SK-N-SH (cell line): ENCODE measurements around the gene TRPM3. TPM values are rescaled to one million over a fixed set of nuclear protein-coding genes. Genes with fewer than 3 reads are reported as not detected.

ENCODE experiments used
- CTCF ChIA-PET: fragments of 300-600, 350-600 bp; formaldehyde crosslinking; extraction: SDS; loops from one replicate; lab custom pipeline; 2021; lab: Yijun Ruan, JAX
- POLR2A ChIA-PET: fragments of 350-600 bp; sonication (Branson Sonifier 250); formaldehyde crosslinking; extraction: SDS; loops from one replicate; lab custom pipeline; 2020; ENCODE audit warnings: antibody characterized with exemption, inconsistent platforms; lab: Yijun Ruan, JAX
- DNase-seq: peaks from one replicate; pipeline ENCODE4 v3.0.0; 2012
- H2AFZ ChIP-seq: fragments of 200-600 bp; sonication (generic); 2 replicates; pipeline ENCODE4 v1.8.1; 2016; ENCODE audit warnings: antibody characterized with exemption, mild to moderate bottlenecking, low read depth
- H3F3A ChIP-seq: fragments of 200-600 bp; sonication (generic); replicated peaks from 2 replicates; pipeline ENCODE3; 2016; ENCODE audit warnings: antibody characterized with exemption, mild to moderate bottlenecking; ENCODE audit not compliant: insufficient read depth
- H3K27ac ChIP-seq, 2 experiments: fragments of 200-500 bp in 1 of 2; fragments of 200-600 bp in 1 of 2; sonication (Bioruptor generic) in 1 of 2; sonication (generic), shearing (Covaris generic) in 1 of 2; 2 replicates each; pipeline versions ENCODE4 v1.5.1 to v1.6.1; 2014 to 2016; ENCODE audit warnings: low read depth in 2 of 2, inconsistent platforms in 1 of 2, low read length in 1 of 2, mild to moderate bottlenecking in 1 of 2, mixed read lengths in 1 of 2
- H3K27me3 ChIP-seq: fragments of 200-600 bp; sonication (generic), shearing (Covaris generic); 2 replicates; pipeline ENCODE4 v1.6.1; 2016; ENCODE audit warnings: mixed run types; ENCODE audit not compliant: insufficient read depth
- H3K36me3 ChIP-seq, 2 experiments: fragments of 200-500 bp in 1 of 2; fragments of 200-600 bp in 1 of 2; sonication (Bioruptor generic) in 1 of 2; sonication (generic) in 1 of 2; replicated peaks in 1 of 2; 2 replicates each; pipeline versions ENCODE3 to v1.5.1; 2014 to 2016; ENCODE audit warnings: low read length in 1 of 2, mild to moderate bottlenecking in 1 of 2; ENCODE audit not compliant: insufficient read depth in 2 of 2, control insufficient read depth in 1 of 2
- H3K4me1 ChIP-seq, 2 experiments: fragments of 200-500 bp in 1 of 2; fragments of 200-600 bp in 1 of 2; sonication (Bioruptor generic) in 1 of 2; sonication (generic), shearing (Covaris generic) in 1 of 2; 2 replicates each; pipeline versions ENCODE4 v1.5.1 to v1.6.1; 2014 to 2016; ENCODE audit warnings: low read depth in 1 of 2, low read length in 1 of 2, mixed run types in 1 of 2; ENCODE audit not compliant: insufficient read depth in 2 of 2, control insufficient read depth in 1 of 2
- H3K4me2 ChIP-seq: fragments of 200-600 bp; sonication (generic), shearing (Covaris generic); 2 replicates; pipeline ENCODE4 v1.6.1; 2017; ENCODE audit warnings: mixed run types
- H3K4me3 ChIP-seq, 2 experiments: fragments of 200-500 bp in 1 of 2; fragments of 200-600 bp in 1 of 2; sonication (Bioruptor generic) in 1 of 2; sonication (generic), shearing (Covaris generic) in 1 of 2; 2 replicates each; pipeline versions ENCODE4 v1.5.1 to v1.8.1; 2014 to 2016; ENCODE audit warnings: low read depth in 2 of 2, inconsistent platforms in 1 of 2, low read length in 1 of 2, mild to moderate bottlenecking in 1 of 2, mixed read lengths in 1 of 2, moderate library complexity in 1 of 2
- H3K79me2 ChIP-seq: fragments of 200-600 bp; sonication (generic); 2 replicates; pipeline ENCODE4 v1.8.1; 2017; ENCODE audit warnings: mild to moderate bottlenecking; ENCODE audit not compliant: insufficient read depth
- H3K9ac ChIP-seq: fragments of 200-600 bp; sonication (generic); 2 replicates; pipeline ENCODE4 v1.6.1; 2017; ENCODE audit warnings: mixed run types
- H3K9me2 ChIP-seq: fragments of 200-600 bp; sonication (generic); 2 replicates; pipeline ENCODE4 v1.6.1; 2017; ENCODE audit warnings: mixed run types
- H3K9me3 ChIP-seq: fragments of 200-600 bp; sonication (generic); 2 replicates; pipeline ENCODE4 v1.6.1; 2017; ENCODE audit warnings: mixed run types, mild to moderate bottlenecking, moderate library complexity
- H4K20me1 ChIP-seq: fragments of 200-600 bp; sonication (generic); 2 replicates; pipeline ENCODE4 v1.6.1; 2017; ENCODE audit warnings: mild to moderate bottlenecking, mixed run types; ENCODE audit not compliant: insufficient read depth
- CHD2 ChIP-seq: fragments of 150-350 bp; IDR thresholded peaks from 2 replicates; pipeline ENCODE4 v1.6.1; 2018; ENCODE audit warnings: low read length; ENCODE audit not compliant: partially characterized antibody
- ELF1 ChIP-seq: IDR thresholded peaks from 2 replicates; pipeline ENCODE4 v1.4.0; 2012
- EP300 ChIP-seq, 2 experiments: IDR thresholded peaks; 2 replicates each; pipeline versions ENCODE4 v1.4.0 to v1.6.1; 2012; ENCODE audit warnings: borderline replicate concordance in 1 of 2, low read depth in 1 of 2, low read length in 1 of 2
- FOSL2 ChIP-seq: IDR thresholded peaks from 2 replicates; pipeline ENCODE4 v1.4.0; 2012; ENCODE audit warnings: low read depth, mild to moderate bottlenecking, moderate library complexity, borderline replicate concordance
- GABPA ChIP-seq: IDR thresholded peaks from 2 replicates; pipeline ENCODE4 v1.4.0; 2012; ENCODE audit warnings: low read depth, mild to moderate bottlenecking
- JUND ChIP-seq: IDR thresholded peaks from 2 replicates; pipeline ENCODE4 v1.4.0; 2012
- MXI1 ChIP-seq: IDR thresholded peaks from 2 replicates; pipeline ENCODE4 v1.6.1; 2012; ENCODE audit warnings: mild to moderate bottlenecking, low read depth, low read length, improper control_type of control experiment
- NFIC ChIP-seq: IDR thresholded peaks from 2 replicates; pipeline ENCODE4 v1.4.0; 2012; ENCODE audit warnings: borderline replicate concordance
- NRF1 ChIP-seq: IDR thresholded peaks from 2 replicates; pipeline ENCODE4 v1.6.1; 2012; ENCODE audit warnings: low read depth, mild to moderate bottlenecking, low read length
- POLR2AphosphoS5 ChIP-seq: IDR thresholded peaks from 2 replicates; pipeline ENCODE4 v1.6.1; 2012; ENCODE audit warnings: low read depth, low read length
- RCOR1 ChIP-seq: fragments of 150-350 bp; IDR thresholded peaks from 2 replicates; pipeline ENCODE4 v1.6.1; 2017; ENCODE audit warnings: antibody characterized with exemption, low read length
- SIN3A ChIP-seq: IDR thresholded peaks from 2 replicates; pipeline ENCODE4 v1.6.1; 2012; ENCODE audit warnings: low read depth, mild to moderate bottlenecking, low read length, moderate library complexity, borderline replicate concordance
- TCF12 ChIP-seq: IDR thresholded peaks from 2 replicates; pipeline ENCODE4 v1.4.0; 2012
- WGBS: methylation state at CpG from one replicate; pipeline ENCODE4 v1.1.6; 2017; ENCODE audit warnings: low lambda C conversion rate; 5-methylcytosine and 5-hydroxymethylcytosine counted together
- polyA plus RNA-seq, 3 experiments: library from polyadenylated mRNA; depleted of rRNA; stranded (reverse); fragments of >200 nt; gene quantifications; 2 replicates each; pipeline ENCODE4 v1.2.3, GENCODE V29; 2012
- TF ChIP-seq, protein P1 (sequence below): IDR thresholded peaks from 2 replicates; pipeline ENCODE4; 2012

TRPM3 gene
- polyA plus RNA-seq, 1 of the 3 experiments (the other 2 are of a cell fraction), result not detected

DNA sequence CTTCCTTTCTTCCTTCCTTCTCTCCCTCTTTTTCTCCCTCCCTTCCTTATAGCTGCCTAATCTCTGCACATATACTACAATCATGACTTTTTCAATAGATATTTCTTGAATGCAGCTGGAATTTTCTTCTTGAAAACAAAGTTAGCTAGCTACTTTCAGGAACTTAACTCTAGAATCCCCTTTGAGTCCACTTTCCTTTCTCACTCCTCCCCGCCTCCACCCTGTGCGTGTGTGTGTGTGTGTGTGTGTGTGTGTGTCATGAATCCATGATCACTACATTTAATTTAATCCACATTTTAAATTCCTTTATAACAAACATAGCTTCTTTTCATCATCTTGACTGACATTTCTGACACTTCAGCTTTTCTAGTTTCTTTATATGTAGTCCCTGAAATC, 539.5 kb downstream of the TRPM3 start:
- TF ChIP-seq MXI1, result no peak
- TF ChIP-seq NRF1, result no peak
- no peak for TF ChIP-seq ELF1
- no peak for TF ChIP-seq RCOR1
- no peak for TF ChIP-seq EP300 (IDR thresholded peaks at IDR 0.05; ENCODE audit: borderline replicate concordance in 1 of 2, low read depth in 1 of 2, low read length in 1 of 2)
- no peak for TF ChIP-seq TCF12
- TF ChIP-seq, protein P1, sequence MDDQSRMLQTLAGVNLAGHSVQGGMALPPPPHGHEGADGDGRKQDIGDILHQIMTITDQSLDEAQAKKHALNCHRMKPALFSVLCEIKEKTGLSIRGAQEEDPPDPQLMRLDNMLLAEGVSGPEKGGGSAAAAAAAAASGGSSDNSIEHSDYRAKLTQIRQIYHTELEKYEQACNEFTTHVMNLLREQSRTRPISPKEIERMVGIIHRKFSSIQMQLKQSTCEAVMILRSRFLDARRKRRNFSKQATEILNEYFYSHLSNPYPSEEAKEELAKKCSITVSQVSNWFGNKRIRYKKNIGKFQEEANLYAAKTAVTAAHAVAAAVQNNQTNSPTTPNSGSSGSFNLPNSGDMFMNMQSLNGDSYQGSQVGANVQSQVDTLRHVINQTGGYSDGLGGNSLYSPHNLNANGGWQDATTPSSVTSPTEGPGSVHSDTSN, result no peak
- no peak for TF ChIP-seq FOSL2
- no peak for TF ChIP-seq CHD2
- TF ChIP-seq POLR2AphosphoS5, result no peak
- no peak for TF ChIP-seq JUND
- no peak for TF ChIP-seq GABPA
- Histone ChIP-seq H3K27ac (no peak overlapping the region), H3F3A (peaks cover 10% of the 10 kb centered on the region), H3K36me3 (no peaks in the 10 kb centered on the region), H3K9me2 (no peaks in the 10 kb centered on the region), H3K9me3 (no peaks in the 10 kb centered on the region), H3K27me3 (no peaks in the 10 kb centered on the region), H3K4me3 (no peak overlapping the region), H3K4me2 (no peak overlapping the region), H3K4me1 (peaks cover 9 to 11% of the 10 kb centered on the region in 2 experiments), H3K9ac (no peak overlapping the region), H3K79me2 (no peaks in the 10 kb centered on the region), H2AFZ (no peak overlapping the region), H4K20me1 (no peaks in the 10 kb centered on the region)
- POLR2A ChIA-PET, result no interaction called here
- CTCF ChIA-PET, result interaction anchor here (1.1 to 1.2 kb wide), 2 partner anchors 21 to 72 kb away, joined by 4 to 6 read pairs; no protein-coding TSS in a partner anchor
- DNase-seq, result no peak
- 58% methylated on average over 2 of the region's 2 CpGs for WGBS

DNA sequence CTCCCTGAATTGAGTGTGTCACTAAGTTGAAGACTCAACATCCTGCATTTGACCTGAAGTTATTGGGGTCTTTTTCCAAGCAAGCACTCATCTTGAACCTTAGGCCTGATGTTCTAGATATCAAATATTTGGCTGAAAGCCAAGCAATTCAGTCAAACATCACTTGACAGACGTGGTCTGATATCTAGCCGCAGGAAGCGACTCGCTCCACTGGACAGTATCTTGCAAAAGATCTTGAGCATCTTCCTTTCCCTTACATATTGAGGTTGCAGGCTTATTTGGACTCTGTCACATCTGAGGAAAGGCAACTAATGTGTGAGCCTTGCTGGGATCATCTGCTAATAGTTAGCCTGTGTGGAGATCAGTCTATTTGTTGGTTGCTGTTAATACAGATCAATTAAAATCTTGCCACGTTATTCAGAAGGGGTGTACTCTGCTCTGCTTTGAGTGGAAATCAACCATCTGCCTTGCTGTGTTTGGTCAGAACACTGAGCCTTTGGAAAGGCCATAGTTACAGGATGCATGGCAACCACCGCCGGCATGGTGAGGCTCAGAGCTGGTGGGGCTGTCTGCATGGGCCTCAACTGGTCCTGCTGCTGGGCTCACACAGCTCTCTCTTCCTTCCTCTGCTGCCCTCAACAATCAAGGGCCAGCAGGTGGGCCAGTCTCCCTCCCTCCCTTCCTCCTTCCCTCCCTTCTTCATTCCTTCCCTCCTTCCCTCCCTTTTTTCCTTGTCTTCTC, 540.0 kb downstream of the TRPM3 start:
- Histone ChIP-seq H3K36me3 (no peaks in the 10 kb centered on the region), H3K9me2 (no peaks in the 10 kb centered on the region), H3K9me3 (no peaks in the 10 kb centered on the region), H2AFZ (no peak overlapping the region), H3K4me3 (no peak overlapping the region), H3K79me2 (no peaks in the 10 kb centered on the region), H4K20me1 (no peaks in the 10 kb centered on the region), H3F3A (peaks cover 5% of the 10 kb centered on the region), H3K4me2 (no peak overlapping the region), H3K9ac (no peak overlapping the region), H3K4me1 (peaks cover 3 to 10% of the 10 kb centered on the region in 2 experiments), H3K27me3 (no peaks in the 10 kb centered on the region)
- 45% methylated on average over 5 of the region's 7 CpGs for WGBS
- POLR2A ChIA-PET, result no interaction called here
- no peak for DNase-seq
- CTCF ChIA-PET, result interaction anchor here (1.2 to 2.1 kb wide), 3 partner anchors 9 to 71 kb away, joined by 4 to 5 read pairs (median 5); no protein-coding TSS in a partner anchor
- TF ChIP-seq, protein P1, result peak; percentile 79
- TF ChIP-seq GABPA (no peak), JUND (0 out of 2 replicates have a peak, but pooled peaks have one; percentile 9), NFIC (peak; percentile 60), TCF12 (peak; percentile 36), SIN3A (no peak)
- TF ChIP-seq, all 33 proteins: peak for 4
- H3K27ac ChIP-seq, result peak overlapping the region in 1 of 2 experiments; percentile 2; a peak in 1 of 4 replicates
